GM18951 (cell line): ENCODE measurements around the gene FBXL15.
A peak's percentile ranks its signal among the peaks of the same experiment; 100 is the strongest.

Source experiments
- POLR2A ChIP-seq: IDR thresholded peaks from 4 replicates; pipeline ENCODE4 v1.6.1; 2011; ENCODE audit warnings: mild to moderate bottlenecking; ENCODE audit not compliant: insufficient read length, insufficient read depth; ENCODE audit errors: extremely low read depth
- in situ Hi-C: fragments of 300-500 bp; cut with MboI; formaldehyde crosslinking; loops from one replicate; pipeline ENCODE4 v1.12.0; 2022; ENCODE audit warnings: low sequenced_read_pairs, mixed read lengths, inconsistent platforms; ENCODE audit not compliant: unreplicated experiment

The FBXL15 gene

DNA sequence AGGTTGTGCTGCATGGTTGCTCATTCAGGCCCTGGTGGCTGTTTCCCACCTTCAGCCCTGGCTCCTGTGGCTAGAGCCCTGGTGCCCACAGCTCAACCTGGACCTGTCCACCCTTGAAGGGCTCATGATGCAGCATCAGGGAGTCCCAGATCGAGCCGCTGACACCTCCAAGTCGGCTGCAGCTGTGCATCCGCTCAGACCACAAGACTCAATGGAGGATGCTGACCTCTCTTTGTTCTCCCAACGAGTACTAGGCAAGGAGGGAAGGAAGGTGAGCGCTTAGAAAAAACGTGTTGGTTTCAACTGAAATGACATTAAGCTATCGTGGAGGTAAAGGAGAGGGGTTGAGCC lies 40.2 kb downstream of the FBXL15 start:
- in situ Hi-C loops = no loop called here
- TF ChIP-seq POLR2A = no peak

DNA sequence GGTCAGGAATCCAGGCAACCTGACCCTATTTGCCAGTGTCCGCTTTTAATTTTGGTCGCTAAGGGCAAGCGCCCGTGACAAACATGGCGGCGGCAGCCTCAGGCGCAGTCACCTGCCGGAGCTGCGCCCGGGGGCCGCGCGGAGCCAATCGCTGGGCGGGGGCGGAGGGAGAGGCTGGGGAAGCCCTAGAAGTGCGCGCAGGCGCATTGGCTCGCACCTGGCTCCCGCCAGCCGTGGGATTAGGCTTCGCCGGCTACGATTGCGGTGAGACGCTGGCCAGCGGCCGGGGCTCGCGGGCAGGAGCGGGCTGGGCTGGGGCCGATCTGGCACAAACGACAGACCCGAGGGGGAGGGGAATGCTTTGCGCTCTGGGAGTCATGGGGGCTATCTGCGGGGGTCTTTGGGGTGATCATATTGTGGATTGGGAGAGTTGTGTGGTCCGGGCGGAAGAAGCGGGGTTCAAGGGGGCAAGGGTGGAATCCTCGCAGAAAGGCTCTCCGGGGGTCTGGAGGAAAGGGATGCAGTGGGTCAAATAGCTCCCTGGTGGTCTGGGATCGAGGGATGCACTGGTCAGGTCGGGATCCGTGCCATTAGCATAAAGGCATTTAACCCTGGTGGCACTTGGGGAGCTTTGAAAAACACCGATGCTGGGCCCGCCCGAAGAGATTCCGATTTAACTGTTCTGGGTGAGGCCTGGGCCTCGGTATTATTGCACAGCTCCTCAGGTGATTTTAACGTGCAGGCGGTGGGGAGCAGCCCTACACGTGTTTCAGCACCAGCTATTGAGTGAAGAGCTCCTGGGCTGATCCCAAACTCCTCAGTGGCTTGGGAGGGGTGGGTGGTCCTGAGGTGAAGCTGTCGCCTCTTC lies 40.8 kb downstream of the FBXL15 start:
- peak; percentile 63 for TF ChIP-seq POLR2A
- in situ Hi-C loops = no loop called here

DNA sequence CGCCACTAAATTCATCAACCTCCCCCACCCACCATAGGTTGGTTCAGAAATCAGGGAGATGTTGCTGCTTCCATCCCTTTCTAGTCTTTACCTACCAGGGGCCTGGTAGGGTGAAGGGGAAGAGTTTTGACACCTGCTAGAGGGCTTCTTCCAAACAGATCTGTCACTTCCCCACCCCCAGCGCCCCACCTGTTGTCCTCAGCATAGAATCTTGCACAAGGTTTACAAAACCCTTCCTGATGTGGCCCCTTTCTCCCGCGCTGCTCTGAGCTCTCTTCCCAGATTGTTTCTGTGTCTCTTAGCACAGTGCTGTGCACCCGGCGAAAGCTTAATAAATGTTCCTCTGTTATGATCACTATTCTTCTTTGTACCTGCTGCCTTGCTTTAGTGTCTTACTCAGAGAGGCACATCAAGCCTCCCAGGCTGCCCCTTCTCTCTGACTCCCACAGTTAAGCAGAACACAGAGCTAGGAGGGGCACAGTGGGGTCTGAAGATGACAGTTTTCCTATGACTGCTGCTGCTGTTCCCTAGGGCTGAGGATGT lies 41.9 kb downstream of the FBXL15 start:
- in situ Hi-C loops = no loop called here
- TF ChIP-seq POLR2A = no peak

DNA sequence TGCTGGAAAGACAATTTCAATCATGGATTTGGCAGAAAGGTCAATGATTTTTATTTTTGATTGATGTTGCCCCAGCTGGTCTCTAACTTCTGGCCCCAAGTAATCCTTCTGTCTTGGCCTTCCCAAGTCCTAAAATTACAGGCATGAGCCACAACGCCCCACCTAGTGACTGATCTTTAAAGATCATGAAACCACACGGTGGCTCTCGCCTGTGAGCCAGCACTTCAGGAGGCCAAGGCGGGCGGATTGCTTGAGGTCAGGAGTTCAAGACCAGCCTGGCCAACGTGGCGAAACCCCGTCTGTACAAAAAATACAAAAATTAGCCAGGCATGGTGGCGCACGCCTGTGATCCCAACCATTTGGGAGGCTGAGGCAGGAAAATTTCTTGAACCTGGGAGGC lies 43.3 kb downstream of the FBXL15 start:
- in situ Hi-C loops = no loop called here
- no peak for TF ChIP-seq POLR2A

DNA sequence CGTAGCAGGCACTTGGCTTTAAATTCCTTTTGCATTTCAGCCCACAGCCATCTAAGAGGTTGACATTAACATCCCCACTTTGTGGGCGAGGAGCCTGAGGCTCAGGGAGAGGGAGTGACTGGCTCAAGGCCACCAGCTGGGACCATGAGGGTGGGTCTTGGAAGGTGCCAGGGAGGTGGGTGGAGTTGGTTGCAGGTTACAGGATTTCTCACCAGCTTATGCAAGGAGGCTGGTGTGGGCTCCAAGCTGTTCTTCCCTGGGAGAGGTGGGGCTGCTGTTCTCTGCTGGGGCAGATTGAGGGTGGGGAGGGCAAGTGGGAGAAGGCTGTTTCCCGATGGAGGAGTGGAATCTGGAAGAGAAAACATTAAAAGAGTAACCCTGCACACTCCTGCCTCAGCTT lies 44.8 kb downstream of the FBXL15 start:
- in situ Hi-C loops = no loop called here
- TF ChIP-seq POLR2A = no peak

DNA sequence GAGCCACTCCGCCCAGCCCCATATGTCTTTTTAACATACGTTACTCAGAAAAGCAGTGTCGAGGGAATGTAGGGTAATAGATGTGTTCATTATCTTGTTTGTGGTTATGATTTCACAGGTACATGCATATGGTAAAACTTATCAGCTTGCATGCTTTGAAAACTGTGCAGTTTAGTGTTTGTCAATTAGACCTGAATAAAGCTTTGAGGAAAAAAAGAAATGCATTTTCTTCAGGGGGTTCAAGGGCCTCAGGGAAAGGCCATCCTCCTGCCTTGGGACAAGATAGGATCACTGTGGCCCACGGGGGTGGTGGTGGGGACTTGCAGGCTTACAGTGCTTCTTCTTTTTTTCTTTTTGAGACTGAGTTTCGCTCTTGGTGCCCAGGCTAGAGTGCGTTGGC lies 46.7 kb downstream of the FBXL15 start:
- TF ChIP-seq POLR2A = no peak
- in situ Hi-C loops = no loop called here

DNA sequence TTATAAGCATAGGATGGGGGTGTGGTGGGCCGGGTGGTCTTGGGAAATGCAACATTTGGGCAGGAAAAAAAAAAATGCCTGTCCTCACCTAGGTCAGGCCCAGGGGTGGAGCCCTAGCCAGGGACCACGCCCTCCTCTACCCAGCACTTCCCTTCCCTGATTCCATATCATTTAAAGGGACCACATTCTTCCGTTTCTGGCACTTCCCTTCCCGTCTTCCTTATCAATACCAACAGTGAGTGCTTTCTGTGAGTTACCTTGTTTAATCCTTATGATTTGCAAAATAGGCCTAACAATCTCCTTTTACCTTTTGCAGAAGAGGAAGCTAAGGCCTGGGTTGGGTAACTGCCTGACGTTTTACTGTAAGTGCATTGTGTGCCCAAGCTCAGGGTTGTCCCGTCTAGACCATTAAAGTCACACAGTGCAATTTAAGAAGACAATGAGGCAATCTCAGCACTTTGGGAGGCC lies 47.4 kb downstream of the FBXL15 start:
- in situ Hi-C loops = no loop called here
- no peak for TF ChIP-seq POLR2A

DNA sequence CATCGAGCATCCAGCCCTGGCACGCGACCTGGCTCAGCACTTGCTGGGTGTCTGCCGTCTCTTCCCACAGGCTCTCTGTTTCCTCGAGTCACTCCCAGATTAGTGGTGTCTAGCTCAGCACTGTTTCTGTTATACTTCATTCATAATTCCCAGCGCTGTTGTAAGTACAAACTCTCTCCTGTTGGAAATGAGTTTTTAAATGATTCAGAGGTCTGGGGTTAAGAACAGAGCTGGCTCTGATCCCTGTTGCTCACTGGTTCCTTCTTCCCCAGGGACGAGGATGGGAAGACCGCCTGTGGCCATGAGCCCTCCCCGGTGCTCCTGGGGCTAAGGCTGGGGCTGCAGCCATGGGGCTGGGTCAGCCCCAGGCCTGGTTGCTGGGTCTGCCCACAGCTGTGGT lies 48.0 kb downstream of the FBXL15 start:
- TF ChIP-seq POLR2A = no peak
- in situ Hi-C loops = no loop called here

DNA sequence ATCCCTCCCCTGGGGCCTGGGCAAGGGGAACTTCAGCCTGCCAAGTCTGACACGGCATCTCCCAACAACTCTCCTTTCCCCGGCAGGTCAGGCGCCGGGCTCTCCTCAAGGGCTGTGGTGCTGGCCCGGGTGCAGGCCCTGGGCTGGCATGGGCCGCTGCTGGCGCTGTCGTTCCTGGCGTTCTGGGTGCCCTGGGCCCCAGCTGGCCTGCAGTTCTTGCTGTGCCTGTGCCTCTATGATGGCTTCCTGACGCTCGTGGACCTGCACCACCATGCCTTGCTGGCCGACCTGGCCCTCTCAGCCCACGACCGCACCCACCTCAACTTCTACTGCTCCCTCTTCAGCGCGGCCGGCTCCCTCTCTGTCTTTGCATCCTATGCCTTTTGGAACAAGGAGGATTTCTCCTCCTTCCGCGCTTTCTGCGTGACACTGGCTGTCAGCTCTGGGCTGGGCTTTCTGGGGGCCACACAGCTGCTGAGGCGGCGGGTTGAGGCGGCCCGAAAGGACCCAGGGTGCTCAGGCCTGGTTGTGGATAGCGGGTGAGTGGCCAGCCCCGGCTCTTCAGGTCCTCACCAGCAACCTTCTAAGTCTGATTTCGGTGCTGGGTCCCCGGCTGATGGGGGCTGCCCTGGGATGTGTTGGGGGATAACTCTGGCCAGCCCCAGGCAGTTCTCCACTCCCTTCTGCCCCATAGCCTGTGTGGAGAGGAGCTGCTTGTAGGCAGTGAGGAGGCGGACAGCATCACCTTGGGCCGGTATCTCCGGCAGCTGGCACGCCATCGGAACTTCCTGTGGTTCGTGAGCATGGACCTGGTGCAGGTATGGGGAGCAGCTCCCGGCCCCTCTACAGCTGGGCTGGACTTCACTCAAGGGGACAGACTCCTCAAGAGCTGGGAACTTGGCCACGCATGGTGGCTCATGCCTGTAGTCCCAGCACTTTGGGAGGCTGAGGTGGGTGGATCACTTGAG lies 50.2 kb downstream of the FBXL15 start:
- in situ Hi-C loops = no loop called here
- TF ChIP-seq POLR2A = no peak
